Fibroblast of lung (primary cell): ENCODE data around the gene SH3YL1. TPM values are rescaled to one million over a fixed set of nuclear protein-coding genes. Genes with fewer than 3 reads are reported as not detected.
A peak's percentile ranks its signal among the peaks of the same experiment; 100 is the strongest.

ENCODE experiments used
- DNase-seq, 2 donors: peaks; one replicate each; pipeline versions ENCODE4 v3.0.0 to v3.0.0-alpha.2; 2010; ENCODE audit warnings: low read depth in 2 of 2
- H2AFZ ChIP-seq: 2 replicates; pipeline ENCODE4 v1.5.1; 2012; ENCODE audit warnings: low read length, control low read depth, inconsistent platforms
- H3K27ac ChIP-seq: 2 replicates; pipeline ENCODE4 v1.5.1; 2011; ENCODE audit warnings: low read length, control low read depth; ENCODE audit not compliant: insufficient read depth
- H3K27me3 ChIP-seq: 2 replicates; pipeline ENCODE4 v1.5.1; 2011; ENCODE audit warnings: mild to moderate bottlenecking, low read length; ENCODE audit not compliant: control insufficient read depth, insufficient read depth
- H3K36me3 ChIP-seq: 2 replicates; pipeline ENCODE4 v1.5.1; 2011; ENCODE audit warnings: low read length; ENCODE audit not compliant: control insufficient read depth, insufficient read depth
- H3K4me1 ChIP-seq: 2 replicates; pipeline ENCODE4 v1.5.1; 2011; ENCODE audit warnings: low read length; ENCODE audit not compliant: control insufficient read depth, insufficient read depth; ENCODE audit errors: extremely low read depth
- H3K4me2 ChIP-seq: 2 replicates; pipeline ENCODE4 v1.5.1; 2011; ENCODE audit warnings: low read length, control low read depth; ENCODE audit not compliant: insufficient read depth; ENCODE audit errors: extremely low read depth
- H3K4me3 ChIP-seq, 4 experiments: fragments of 200-600 bp in 1 of 4; sonication (generic) in 1 of 4; replicated peaks in 1 of 4; 2 replicates each; pipeline ENCODE4 v1.5.1; 2011 to 2016; ENCODE audit warnings: low read length in 4 of 4, low read depth in 3 of 4, mild to moderate bottlenecking in 3 of 4, control low read depth in 2 of 4, inconsistent platforms in 1 of 4, mixed read lengths in 1 of 4; ENCODE audit not compliant: insufficient read depth in 1 of 4; ENCODE audit errors: control extremely low read depth in 1 of 4
- H3K79me2 ChIP-seq: 2 replicates; pipeline ENCODE4 v1.5.1; 2012; ENCODE audit warnings: mild to moderate bottlenecking, low read length, inconsistent platforms; ENCODE audit not compliant: control insufficient read depth, insufficient read depth
- H3K9ac ChIP-seq: 2 replicates; pipeline ENCODE4 v1.5.1; 2011; ENCODE audit warnings: mild to moderate bottlenecking, low read length, control low read depth; ENCODE audit not compliant: insufficient read depth
- H3K9me3 ChIP-seq: 2 replicates; pipeline ENCODE4 v1.5.1; 2012; ENCODE audit warnings: low read depth, low read length; ENCODE audit not compliant: control insufficient read depth, insufficient read depth
- H4K20me1 ChIP-seq: 2 replicates; pipeline ENCODE4 v1.5.1; 2011; ENCODE audit warnings: low read length; ENCODE audit not compliant: control insufficient read depth, insufficient read depth; ENCODE audit errors: extremely low read depth
- EZH2 ChIP-seq: IDR thresholded peaks from 2 replicates; pipeline ENCODE4 v1.5.1; 2012; ENCODE audit warnings: low read length, control low read depth, mild to moderate bottlenecking; ENCODE audit errors: missing control alignments
- polyA plus RNA-seq, 2 donors: library from polyadenylated mRNA; depleted of rRNA in 1 of 2; stranded (reverse) in 1 of 2; unstranded in 1 of 2; fragments of >200 nt; gene quantifications; 2 replicates each; pipeline ENCODE4 v1.2.1, GENCODE V29; 2011 to 2012; ENCODE audit warnings: missing spikeins in 1 of 2
- total RNA-seq: library from RNA; depleted of rRNA; stranded (reverse); fragments of >200 nt; gene quantifications from 2 replicates; pipeline ENCODE4 v1.2.1, GENCODE V29; 2014
- TF ChIP-seq, protein P1 (sequence below), 2 donors: IDR thresholded peaks in 1 of 2; conservative IDR thresholded peaks in 1 of 2; 1 replicate in 1 of 2; 2 replicates in 1 of 2; pipeline ENCODE4 v1.5.1; 2011 to 2012; ENCODE audit warnings: low read length in 2 of 2, control low read depth in 1 of 2, inconsistent platforms in 1 of 2, low read depth in 1 of 2, mild to moderate bottlenecking in 1 of 2

Gene SH3YL1
- total and polyA plus RNA-seq, 2 donors (not counting 1 experiment from before 2014, with no cell fraction given), result 36.5 to 37.9 TPM

DNA sequence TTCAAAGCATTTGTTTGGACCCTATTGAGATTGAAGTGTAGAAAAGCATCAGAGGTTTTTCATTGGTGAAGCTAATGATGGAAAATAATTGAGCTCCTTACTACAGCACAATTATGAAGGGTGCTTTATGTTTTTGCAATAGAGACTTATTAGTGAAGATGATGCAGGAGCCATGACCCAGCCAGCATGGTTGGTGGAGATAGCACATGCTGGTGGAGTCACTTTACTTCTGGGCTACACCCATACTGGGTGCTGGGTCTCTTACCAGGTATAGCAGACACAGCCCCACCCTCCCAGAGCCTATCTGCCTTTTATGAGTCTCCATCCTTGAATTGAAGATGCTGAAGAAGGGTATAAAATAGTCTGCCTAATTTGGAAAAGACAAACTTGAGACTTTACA, 4.5 kb upstream of the SH3YL1 start:
- Histone ChIP-seq H3K4me2 (no peak overlapping the region), H2AFZ (no peak overlapping the region), H4K20me1 (no peaks in the 10 kb centered on the region), H3K36me3 (peaks cover 2% of the 10 kb centered on the region), H3K4me3 (no peak overlapping the region), H3K9me3 (no peaks in the 10 kb centered on the region), H3K9ac (no peak overlapping the region), H3K79me2 (peaks cover 81% of the 10 kb centered on the region), H3K4me1 (peaks cover 2% of the 10 kb centered on the region), H3K27me3 (no peaks in the 10 kb centered on the region), H3K27ac (no peak overlapping the region)
- DNase-seq, result no peak
- TF ChIP-seq EZH2, result no peak
- TF ChIP-seq, protein P1, sequence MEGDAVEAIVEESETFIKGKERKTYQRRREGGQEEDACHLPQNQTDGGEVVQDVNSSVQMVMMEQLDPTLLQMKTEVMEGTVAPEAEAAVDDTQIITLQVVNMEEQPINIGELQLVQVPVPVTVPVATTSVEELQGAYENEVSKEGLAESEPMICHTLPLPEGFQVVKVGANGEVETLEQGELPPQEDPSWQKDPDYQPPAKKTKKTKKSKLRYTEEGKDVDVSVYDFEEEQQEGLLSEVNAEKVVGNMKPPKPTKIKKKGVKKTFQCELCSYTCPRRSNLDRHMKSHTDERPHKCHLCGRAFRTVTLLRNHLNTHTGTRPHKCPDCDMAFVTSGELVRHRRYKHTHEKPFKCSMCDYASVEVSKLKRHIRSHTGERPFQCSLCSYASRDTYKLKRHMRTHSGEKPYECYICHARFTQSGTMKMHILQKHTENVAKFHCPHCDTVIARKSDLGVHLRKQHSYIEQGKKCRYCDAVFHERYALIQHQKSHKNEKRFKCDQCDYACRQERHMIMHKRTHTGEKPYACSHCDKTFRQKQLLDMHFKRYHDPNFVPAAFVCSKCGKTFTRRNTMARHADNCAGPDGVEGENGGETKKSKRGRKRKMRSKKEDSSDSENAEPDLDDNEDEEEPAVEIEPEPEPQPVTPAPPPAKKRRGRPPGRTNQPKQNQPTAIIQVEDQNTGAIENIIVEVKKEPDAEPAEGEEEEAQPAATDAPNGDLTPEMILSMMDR (conservative IDR thresholded peaks at IDR 0.05 in 1 of 2, IDR thresholded peaks at IDR 0.05 in 1 of 2; ENCODE audit: low read depth in 1 of 2, low read length in 2 of 2), result no peak

DNA sequence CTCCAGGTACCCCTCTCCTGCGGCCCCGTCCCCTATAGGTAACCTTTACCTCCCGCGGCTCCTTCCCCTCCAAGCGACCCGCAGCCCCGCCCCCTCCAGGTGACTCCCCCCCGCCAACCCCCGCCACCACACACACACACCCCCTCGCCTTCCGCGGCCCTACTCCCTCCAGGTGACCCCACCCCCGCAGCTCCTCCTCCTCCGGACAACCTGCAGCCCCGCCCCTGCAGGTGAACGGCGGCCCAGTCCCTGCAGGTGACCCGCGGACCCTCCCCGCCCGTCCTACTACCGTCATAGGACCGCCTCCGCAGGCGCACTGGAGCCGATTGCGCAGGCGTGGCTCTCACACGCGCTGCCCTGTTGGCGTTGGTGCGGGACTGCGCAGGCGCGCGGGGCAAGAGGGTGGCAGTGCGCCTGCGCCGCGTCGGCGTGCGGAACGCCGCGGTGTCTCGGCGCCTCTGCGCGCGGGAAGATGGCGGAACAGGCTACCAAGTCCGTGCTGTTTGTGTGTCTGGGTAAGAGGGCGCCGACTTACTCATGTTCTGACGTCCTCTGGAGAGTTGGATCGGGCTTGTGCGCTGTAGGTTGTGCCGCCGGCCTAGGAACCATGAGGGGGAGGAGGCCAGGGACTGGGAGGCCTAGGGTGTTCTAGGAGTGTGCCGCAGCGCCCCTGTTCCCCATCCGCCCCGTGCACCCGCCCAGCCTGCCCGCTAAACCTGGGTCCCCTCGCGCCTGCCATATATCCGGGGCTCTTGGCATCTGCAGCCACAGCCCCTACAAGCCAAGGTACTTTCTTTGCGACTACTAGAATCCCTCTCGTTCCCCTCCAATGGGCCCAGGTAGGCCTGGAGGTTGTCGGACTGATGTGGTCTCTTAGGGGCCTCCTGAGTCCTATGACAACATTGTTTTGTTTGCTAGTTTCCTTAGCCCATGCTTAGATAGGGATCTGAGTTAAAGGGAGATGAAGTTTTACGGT, 949 bp upstream of the SH3YL1 start, which contains the start of gene ACP1:
ACP1 (plus strand) TSS at position 455 of the 976 bp plus-strand sequence; CDS start at position 473, 18 bp downstream.
- Histone ChIP-seq H3K27me3 (no peaks in the 10 kb centered on the region), H3K4me3 (peak within 1 kb of the TSS; percentile 84 to 94 (median 91)), H3K4me2 (peak within 1 kb of the TSS; percentile 93), H3K9ac (peak within 1 kb of the TSS; percentile 90), H3K79me2 (peaks cover 50% of the 10 kb centered on the region), H3K4me1 (peaks cover 9% of the 10 kb centered on the region), H3K36me3 (no peaks in the 10 kb centered on the region), H3K9me3 (no peaks in the 10 kb centered on the region), H3K27ac (peak within 1 kb of the TSS; percentile 93), H2AFZ (peak within 1 kb of the TSS; percentile 96), H4K20me1 (no peaks in the 10 kb centered on the region)
- DNase-seq, result peak; percentile 86 to 93
- TF ChIP-seq, protein P1 (conservative IDR thresholded peaks at IDR 0.05 in 1 of 2, IDR thresholded peaks at IDR 0.05 in 1 of 2; ENCODE audit: low read depth in 1 of 2, low read length in 2 of 2), result no peak
- TF ChIP-seq EZH2, result no peak

DNA sequence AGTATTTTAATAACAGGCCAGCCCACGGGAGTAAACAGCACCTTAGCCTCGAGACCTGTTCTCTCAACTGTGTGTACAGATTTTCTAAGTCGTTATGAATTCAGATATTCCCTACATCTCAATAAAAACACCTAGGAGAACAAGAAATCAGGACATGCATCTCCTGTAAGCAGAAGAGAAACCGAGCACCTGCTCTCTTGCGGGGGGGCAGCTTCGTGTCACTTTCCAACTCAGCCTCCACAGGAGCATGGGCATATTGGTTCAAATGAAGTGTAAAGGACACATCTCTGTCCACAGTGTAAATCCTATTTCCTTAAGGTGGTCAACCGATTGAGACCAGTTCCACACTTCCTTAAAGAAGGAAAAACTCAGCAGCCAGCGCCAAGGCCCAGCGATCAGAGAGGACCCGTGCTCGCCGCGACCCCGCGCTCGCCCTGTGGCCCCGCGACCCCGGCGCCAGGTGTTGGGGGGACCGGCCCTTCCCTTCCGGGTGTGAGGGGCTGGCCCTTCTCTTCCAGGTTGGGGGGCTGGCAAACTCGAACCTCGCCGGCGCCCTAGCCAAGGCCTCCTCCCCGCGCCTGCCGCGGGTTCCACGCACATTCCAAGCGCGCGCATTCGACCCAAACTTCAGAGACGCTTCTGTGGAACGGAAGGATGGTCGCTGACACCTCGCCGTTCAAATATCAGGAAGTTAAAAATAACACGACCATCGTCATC, 652 bp downstream of the SH3YL1 start:
- Histone ChIP-seq H3K4me3 (peak overlapping the region; percentile 55 to 94 (median 91)), H3K27me3 (no peaks in the 10 kb centered on the region), H3K36me3 (no peaks in the 10 kb centered on the region), H4K20me1 (no peaks in the 10 kb centered on the region), H3K9me3 (no peaks in the 10 kb centered on the region), H3K4me2 (peak overlapping the region; percentile 93), H2AFZ (peak overlapping the region; percentile 47), H3K79me2 (peaks cover 34% of the 10 kb centered on the region), H3K27ac (no peak overlapping the region), H3K4me1 (peaks cover 9% of the 10 kb centered on the region), H3K9ac (peak overlapping the region; percentile 16)
- no peak for DNase-seq
- no peak for TF ChIP-seq EZH2
- TF ChIP-seq, protein P1 (conservative IDR thresholded peaks at IDR 0.05 in 1 of 2, IDR thresholded peaks at IDR 0.05 in 1 of 2; ENCODE audit: low read depth in 1 of 2, low read length in 2 of 2), result no peak
